Activated CD8-positive, alpha-beta T cell treated with anti-CD3 and anti-CD28 coated beads, Interleukin-2, amount 10 ng/mL, durations not matched to agents 7 days and 5 days (primary cell): ENCODE measurements around the gene NTRK2. TPM values are rescaled to one million over a fixed set of nuclear protein-coding genes. Genes with fewer than 3 reads are reported as not detected.

Experiments used
- ATAC-seq: fragments of 150-1000 bp; cut with Tn5 transposase; one replicate; pipeline ENCODE4 v1.10.0; 2021; ENCODE audit warnings: moderate library complexity
- CTCF ChIA-PET: fragments of 350-600 bp; sonication (Branson Sonifier 250); formaldehyde crosslinking; loops from one replicate; lab custom pipeline; 2021; ENCODE audit warnings: antibody characterized with exemption; lab: Charles Lee
- POLR2A ChIA-PET: fragments of 350-600 bp; sonication (Branson Sonifier 250); formaldehyde crosslinking; loops from one replicate; lab custom pipeline; 2021; ENCODE audit warnings: antibody characterized with exemption; lab: Charles Lee
- DNase-seq: peaks from one replicate; pipeline ENCODE4 v3.0.0-alpha.2; 2020
- H3K27ac Mint-ChIP-seq: one replicate; pipeline ENCODE4 v1.8.0; 2021; ENCODE audit warnings: mild to moderate bottlenecking, mixed read lengths
- H3K27me3 Mint-ChIP-seq: one replicate; pipeline ENCODE4 v1.8.0; 2021; ENCODE audit warnings: low read depth, mixed read lengths
- H3K36me3 Mint-ChIP-seq: one replicate; pipeline ENCODE4 v1.8.0; 2021; ENCODE audit warnings: low read depth, mixed read lengths
- H3K4me1 Mint-ChIP-seq: one replicate; pipeline ENCODE4 v1.8.0; 2021; ENCODE audit warnings: low read depth, mixed read lengths
- H3K4me3 Mint-ChIP-seq: one replicate; pipeline ENCODE4 v1.8.0; 2021; ENCODE audit warnings: mild to moderate bottlenecking, mixed read lengths
- H3K9me3 Mint-ChIP-seq: one replicate; pipeline ENCODE4 v1.8.0; 2022; ENCODE audit warnings: mixed read lengths; ENCODE audit not compliant: insufficient read depth
- total RNA-seq, 2 experiments: library from RNA; stranded (reverse); gene quantifications; one replicate each; pipeline ENCODE4 v1.2.3, GENCODE V29; 2021

The NTRK2 gene
- total RNA-seq, 2 experiments from 2014 or later: 0.05 TPM

- H3K27me3 Mint-ChIP-seq: no peaks in the 10 kb centered on the region
- no peak overlapping the region for H3K27ac Mint-ChIP-seq
- no peaks in the 10 kb centered on the region for H3K9me3 Mint-ChIP-seq
- H3K4me3 Mint-ChIP-seq: no peak overlapping the region
- no peak for DNase-seq
- no peak for ATAC-seq
- H3K36me3 Mint-ChIP-seq: no peaks in the 10 kb centered on the region
- ChIA-PET POLR2A (no interaction called here), CTCF (no interaction called here)
- H3K4me1 Mint-ChIP-seq: no peaks in the 10 kb centered on the region
Measured at GRCh38 chr9:84812847-84813246, 143.3 kb downstream of the NTRK2 start.

DNA sequence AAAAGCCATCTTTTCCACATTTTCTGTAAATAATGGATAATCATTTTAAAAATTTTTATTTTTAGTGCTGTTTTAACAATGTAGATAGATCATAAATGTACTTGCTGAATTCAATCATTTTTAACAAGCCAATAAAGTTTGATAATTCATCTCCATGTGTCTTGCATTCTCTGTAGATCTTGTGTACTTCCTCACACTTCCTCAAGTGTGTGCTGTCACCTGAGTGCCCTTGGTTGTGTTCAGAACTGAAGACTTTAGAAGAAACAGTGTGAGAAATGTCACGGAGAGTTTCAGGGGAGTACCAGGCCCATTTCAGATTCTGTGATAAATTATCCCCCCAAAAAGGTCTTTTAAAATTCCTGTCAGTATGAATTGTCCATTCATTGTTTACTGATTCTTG lies 146.0 kb downstream of the NTRK2 start:
- Mint-ChIP-seq H3K9me3 (no peaks in the 10 kb centered on the region), H3K36me3 (no peaks in the 10 kb centered on the region), H3K27me3 (no peaks in the 10 kb centered on the region), H3K4me1 (no peaks in the 10 kb centered on the region), H3K27ac (no peak overlapping the region), H3K4me3 (no peak overlapping the region)
- POLR2A ChIA-PET: no interaction called here
- CTCF ChIA-PET: no interaction called here
- ATAC-seq (no peak), DNase-seq (no peak)

GRCh38 chr9:84817038-84817437 lies 147.5 kb downstream of the NTRK2 start:
- POLR2A ChIA-PET: no interaction called here
- CTCF ChIA-PET: no interaction called here
- H3K4me1 Mint-ChIP-seq: no peaks in the 10 kb centered on the region
- H3K27ac Mint-ChIP-seq: no peak overlapping the region
- no peak for ATAC-seq
- no peaks in the 10 kb centered on the region for H3K36me3 Mint-ChIP-seq
- H3K4me3 Mint-ChIP-seq: no peak overlapping the region
- H3K9me3 Mint-ChIP-seq: no peaks in the 10 kb centered on the region
- H3K27me3 Mint-ChIP-seq: no peaks in the 10 kb centered on the region
- DNase-seq: no peak

GRCh38 chr9:84818791-84819190 lies 149.3 kb downstream of the NTRK2 start:
- no peaks in the 10 kb centered on the region for H3K9me3 Mint-ChIP-seq
- ChIA-PET POLR2A (no interaction called here), CTCF (no interaction called here)
- H3K27me3 Mint-ChIP-seq: no peaks in the 10 kb centered on the region
- no peak for ATAC-seq
- H3K27ac Mint-ChIP-seq: no peak overlapping the region
- no peaks in the 10 kb centered on the region for H3K4me1 Mint-ChIP-seq
- no peak for DNase-seq
- no peaks in the 10 kb centered on the region for H3K36me3 Mint-ChIP-seq
- H3K4me3 Mint-ChIP-seq: no peak overlapping the region

GRCh38 chr9:84819491-84819991 lies 150.0 kb downstream of the NTRK2 start:
- Mint-ChIP-seq H3K9me3 (no peaks in the 10 kb centered on the region), H3K27ac (no peak overlapping the region), H3K27me3 (no peaks in the 10 kb centered on the region), H3K36me3 (no peaks in the 10 kb centered on the region), H3K4me1 (no peaks in the 10 kb centered on the region), H3K4me3 (no peak overlapping the region)
- ChIA-PET POLR2A (no interaction called here), CTCF (no interaction called here)
- ATAC-seq: no peak
- no peak for DNase-seq

DNA sequence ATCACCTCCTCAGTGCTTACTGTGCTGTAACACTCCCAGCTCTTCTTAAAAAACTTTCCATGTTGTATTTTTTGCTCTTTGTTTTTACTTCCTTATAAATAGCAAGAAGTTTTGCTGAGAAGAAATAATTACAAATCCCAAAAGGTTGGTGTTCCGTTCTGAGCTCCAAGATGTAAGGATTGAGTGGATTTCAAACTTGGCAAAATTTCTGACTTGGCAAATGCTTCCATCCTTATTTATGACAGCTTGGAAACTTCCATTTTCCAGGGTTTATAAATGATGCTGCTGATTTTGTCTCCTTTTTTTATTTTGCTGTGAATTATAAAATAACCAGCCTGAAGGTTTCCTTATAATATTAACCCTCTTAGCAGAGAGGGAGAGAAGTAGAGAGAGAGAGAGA lies 151.9 kb downstream of the NTRK2 start:
- Mint-ChIP-seq H3K27ac (no peak overlapping the region), H3K4me1 (no peaks in the 10 kb centered on the region), H3K4me3 (no peak overlapping the region), H3K27me3 (no peaks in the 10 kb centered on the region), H3K36me3 (no peaks in the 10 kb centered on the region), H3K9me3 (no peaks in the 10 kb centered on the region)
- ATAC-seq (no peak), DNase-seq (no peak)
- POLR2A ChIA-PET: no interaction called here
- CTCF ChIA-PET: no interaction called here

- DNase-seq (no peak), ATAC-seq (no peak)
- Mint-ChIP-seq H3K9me3 (no peaks in the 10 kb centered on the region), H3K36me3 (no peaks in the 10 kb centered on the region), H3K4me3 (no peak overlapping the region), H3K27me3 (no peaks in the 10 kb centered on the region), H3K27ac (no peak overlapping the region), H3K4me1 (no peaks in the 10 kb centered on the region)
- POLR2A ChIA-PET: no interaction called here
- CTCF ChIA-PET: no interaction called here
Measured at GRCh38 chr9:84822589-84823233, 153.2 kb downstream of the NTRK2 start.

GRCh38 chr9:84823421-84824271 lies 154.1 kb downstream of the NTRK2 start:
- no peaks in the 10 kb centered on the region for H3K36me3 Mint-ChIP-seq
- no peak overlapping the region for H3K4me3 Mint-ChIP-seq
- DNase-seq (no peak), ATAC-seq (no peak)
- ChIA-PET POLR2A (no interaction called here), CTCF (no interaction called here)
- no peaks in the 10 kb centered on the region for H3K27me3 Mint-ChIP-seq
- H3K4me1 Mint-ChIP-seq: no peaks in the 10 kb centered on the region
- no peaks in the 10 kb centered on the region for H3K9me3 Mint-ChIP-seq
- H3K27ac Mint-ChIP-seq: no peak overlapping the region

DNA sequence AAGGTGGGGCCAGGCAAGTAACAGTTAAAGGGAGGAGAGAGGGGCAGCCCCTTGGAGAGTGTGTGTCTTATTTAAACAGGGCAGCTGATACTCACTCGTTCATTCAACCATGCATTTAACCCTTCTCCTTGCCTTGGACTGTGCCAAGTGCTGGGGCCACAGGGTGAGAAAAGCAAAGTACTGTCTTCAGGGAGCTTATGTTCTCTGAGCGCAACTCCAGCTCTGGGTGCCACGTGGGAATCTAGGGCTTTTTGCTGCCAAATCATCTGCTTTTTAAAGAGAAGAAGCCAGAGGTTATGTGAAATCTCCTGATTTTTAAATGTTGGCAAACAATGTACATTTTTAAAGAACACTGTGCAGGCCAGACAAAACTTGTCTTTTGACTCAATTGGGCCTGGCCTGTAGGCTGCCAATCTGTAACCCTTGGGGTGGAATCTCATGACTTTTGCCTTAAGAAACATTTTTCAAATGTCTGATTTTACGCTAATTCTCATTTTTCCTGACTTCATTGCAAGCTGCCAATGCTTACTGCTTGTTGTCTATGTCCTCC lies 157.8 kb downstream of the NTRK2 start:
- H3K9me3 Mint-ChIP-seq: no peaks in the 10 kb centered on the region
- H3K27me3 Mint-ChIP-seq: no peaks in the 10 kb centered on the region
- no peaks in the 10 kb centered on the region for H3K4me1 Mint-ChIP-seq
- ATAC-seq (no peak), DNase-seq (no peak)
- POLR2A ChIA-PET: no interaction called here
- CTCF ChIA-PET: interaction anchor here (1.2 kb wide), 1 partner anchor 430 kb away, joined by 3 read pairs; no protein-coding TSS in a partner anchor
- H3K4me3 Mint-ChIP-seq: no peak overlapping the region
- H3K36me3 Mint-ChIP-seq: no peaks in the 10 kb centered on the region
- H3K27ac Mint-ChIP-seq: no peak overlapping the region

DNA sequence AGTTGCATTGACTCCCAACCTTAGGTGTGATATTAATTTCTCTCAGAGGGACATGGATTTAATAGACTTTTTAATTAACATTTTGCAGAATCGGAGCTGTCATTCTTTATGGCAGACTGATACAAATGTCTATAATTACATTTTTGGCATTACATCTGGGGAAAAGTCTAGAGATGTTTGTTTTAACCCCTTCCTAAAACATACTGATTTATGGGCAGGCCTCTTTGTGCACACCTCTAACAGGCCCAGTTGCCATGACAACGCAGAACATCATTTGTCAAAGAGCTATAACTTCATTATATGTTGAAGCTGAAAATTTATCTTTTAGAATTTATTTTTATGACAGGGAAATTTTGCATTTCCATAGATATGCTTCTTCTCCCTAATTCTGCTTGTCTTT lies 158.5 kb downstream of the NTRK2 start:
- no peaks in the 10 kb centered on the region for H3K36me3 Mint-ChIP-seq
- H3K27me3 Mint-ChIP-seq: no peaks in the 10 kb centered on the region
- no peaks in the 10 kb centered on the region for H3K9me3 Mint-ChIP-seq
- H3K4me3 Mint-ChIP-seq: no peak overlapping the region
- ATAC-seq (no peak), DNase-seq (no peak)
- CTCF ChIA-PET: interaction anchor here (1.2 kb wide), 1 partner anchor 431 kb away, joined by 3 read pairs; no protein-coding TSS in a partner anchor
- no peaks in the 10 kb centered on the region for H3K4me1 Mint-ChIP-seq
- no peak overlapping the region for H3K27ac Mint-ChIP-seq
- POLR2A ChIA-PET: no interaction called here

DNA sequence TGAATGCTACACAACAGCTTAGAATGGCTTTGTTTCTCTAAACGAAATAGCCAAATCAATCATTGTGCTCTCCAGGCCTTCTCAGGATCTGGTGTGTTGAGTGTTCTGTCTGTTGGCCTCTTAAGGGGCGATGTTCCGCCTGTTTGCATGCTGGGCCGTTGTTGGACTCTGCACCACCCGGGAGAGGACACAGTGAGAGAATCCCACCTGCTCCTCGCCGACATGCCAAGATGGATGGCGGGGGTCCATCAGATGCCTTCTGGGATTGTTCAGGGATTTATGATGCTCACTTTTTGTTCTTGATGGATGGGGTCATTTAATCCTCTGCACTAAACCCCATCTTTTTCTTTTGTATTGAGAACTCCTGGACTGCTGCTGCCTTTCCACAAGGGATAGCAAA lies 159.9 kb downstream of the NTRK2 start:
- no peak for DNase-seq
- H3K36me3 Mint-ChIP-seq: no peaks in the 10 kb centered on the region
- ATAC-seq: no peak
- POLR2A ChIA-PET: no interaction called here
- H3K9me3 Mint-ChIP-seq: no peaks in the 10 kb centered on the region
- H3K27ac Mint-ChIP-seq: no peak overlapping the region
- peaks cover 1% of the 10 kb centered on the region for H3K27me3 Mint-ChIP-seq
- H3K4me1 Mint-ChIP-seq: no peaks in the 10 kb centered on the region
- CTCF ChIA-PET: no interaction called here
- H3K4me3 Mint-ChIP-seq: no peak overlapping the region

DNA sequence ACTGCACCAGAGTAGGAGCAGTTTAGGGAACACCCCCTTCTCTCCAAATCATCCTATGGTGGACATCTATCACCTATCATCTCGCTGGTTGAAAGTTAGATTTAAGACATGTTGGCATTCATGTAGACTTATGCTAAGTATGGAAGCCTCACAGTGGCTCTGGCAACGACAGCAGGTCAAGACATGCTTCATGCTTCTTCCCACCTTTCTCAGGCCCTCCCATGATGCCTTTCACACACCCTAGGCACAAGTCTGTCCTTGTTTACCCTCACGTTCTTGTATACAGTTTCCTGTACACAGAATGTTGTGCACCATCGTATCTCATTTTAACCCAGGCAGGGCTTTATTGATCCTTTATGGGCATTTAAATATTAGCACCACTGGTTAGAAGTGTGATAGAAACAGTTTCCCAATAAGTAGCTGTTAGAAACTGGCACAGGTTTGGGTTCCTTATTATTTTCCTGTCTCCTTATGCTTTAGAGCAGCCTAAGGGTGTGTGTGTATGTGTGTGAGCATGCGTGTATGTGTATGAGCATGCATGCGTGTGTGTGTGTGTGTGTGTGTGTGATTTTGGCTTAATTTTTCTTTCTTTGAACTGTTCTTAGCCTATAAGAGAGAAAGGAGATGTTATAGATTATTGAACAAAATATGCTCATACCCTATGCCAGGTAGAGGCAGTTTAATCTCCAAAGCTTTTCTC lies 160.6 kb downstream of the NTRK2 start:
- no peak for DNase-seq
- CTCF ChIA-PET: no interaction called here
- no peak overlapping the region for H3K4me3 Mint-ChIP-seq
- no peaks in the 10 kb centered on the region for H3K36me3 Mint-ChIP-seq
- H3K27me3 Mint-ChIP-seq: peaks cover 2% of the 10 kb centered on the region
- no peaks in the 10 kb centered on the region for H3K4me1 Mint-ChIP-seq
- H3K27ac Mint-ChIP-seq: no peak overlapping the region
- ATAC-seq: no peak
- POLR2A ChIA-PET: no interaction called here
- no peaks in the 10 kb centered on the region for H3K9me3 Mint-ChIP-seq
